H1 (cell line): ENCODE results near the gene MAST2. TPM values are rescaled to one million over a fixed set of nuclear protein-coding genes. Genes with fewer than 3 reads are reported as not detected.

Source experiments
- CTCF ChIA-PET: fragments of 300-600 bp; sonication (Branson Sonifier 250); formaldehyde crosslinking; loops from one replicate; lab custom pipeline; 2021; ENCODE audit not compliant: partially characterized antibody; lab: Charles Lee
- POLR2A ChIA-PET: fragments of 300-600 bp; sonication (Branson Sonifier 250); formaldehyde crosslinking; loops from one replicate; lab custom pipeline; 2021; ENCODE audit warnings: inconsistent platforms; ENCODE audit not compliant: partially characterized antibody; lab: Charles Lee
- DNase-seq, 2 experiments: peaks; one replicate each; pipeline versions ENCODE4 v3.0.0 to v3.0.0-alpha.2; 2010 to 2022; ENCODE audit warnings: low spot score in 2 of 2, low read depth in 1 of 2, mixed read lengths in 1 of 2
- FAIRE-seq: peaks from 2 replicates; lab custom pipeline; 2011; peaks lifted over from hg19 to GRCh38; lab: Jason Lieb, UNC
- H2AFZ ChIP-seq: 2 replicates; pipeline ENCODE4 v1.8.1; 2012; ENCODE audit warnings: low read length, inconsistent platforms
- H2AK5ac ChIP-seq: 2 replicates; pipeline ENCODE4 v1.6.1; 2013; ENCODE audit warnings: low read depth, low read length
- H2BK120ac ChIP-seq: replicated peaks from 2 replicates; pipeline ENCODE3; 2013; ENCODE audit warnings: low read depth, low read length, inconsistent platforms
- H2BK12ac ChIP-seq: 2 replicates; pipeline ENCODE4 v1.6.1; 2013; ENCODE audit warnings: low read depth, low read length
- H2BK15ac ChIP-seq: 2 replicates; pipeline ENCODE4 v1.6.1; 2013; ENCODE audit warnings: low read length
- H2BK20ac ChIP-seq: 2 replicates; pipeline ENCODE4 v1.6.1; 2013; ENCODE audit warnings: low read length
- H2BK5ac ChIP-seq: 2 replicates; pipeline ENCODE4 v1.6.1; 2013; ENCODE audit warnings: low read depth, low read length
- H3K14ac ChIP-seq: 2 replicates; pipeline ENCODE4 v1.6.1; 2013; ENCODE audit warnings: inconsistent platforms; ENCODE audit not compliant: insufficient read length
- H3K18ac ChIP-seq: 2 replicates; pipeline ENCODE4 v1.6.1; 2013; ENCODE audit warnings: low read length; ENCODE audit errors: extremely low read depth
- H3K23ac ChIP-seq: 2 replicates; pipeline ENCODE4 v1.6.1; 2013; ENCODE audit warnings: inconsistent platforms; ENCODE audit not compliant: insufficient read length
- H3K23me2 ChIP-seq: 2 replicates; pipeline ENCODE4 v1.6.1; 2013; ENCODE audit warnings: low read depth, low read length
- H3K27ac ChIP-seq: 2 replicates; pipeline ENCODE4 v1.6.1; 2011; ENCODE audit warnings: low read depth, low read length, inconsistent platforms
- H3K27me3 ChIP-seq, 4 experiments: replicated peaks in 1 of 4; 1 replicate in 1 of 4; 2 replicates in 3 of 4; pipeline versions ENCODE4 v1.6.1 to v1.8.1; 2011 to 2013; ENCODE audit warnings: low read length in 3 of 4, mild to moderate bottlenecking in 3 of 4, inconsistent platforms in 2 of 4, mixed read lengths in 2 of 4, moderate library complexity in 1 of 4; ENCODE audit not compliant: control insufficient read depth in 3 of 4, insufficient read depth in 3 of 4; ENCODE audit errors: extremely low read depth in 1 of 4
- H3K36me3 ChIP-seq, 4 experiments: 2 replicates each; pipeline versions ENCODE4 v1.6.1 to v1.8.1; 2011 to 2013; ENCODE audit warnings: mild to moderate bottlenecking in 4 of 4, low read length in 3 of 4, moderate library complexity in 2 of 4, control low read depth in 1 of 4, inconsistent platforms in 1 of 4; ENCODE audit not compliant: insufficient read depth in 4 of 4, control insufficient read depth in 2 of 4
- H3K4ac ChIP-seq: replicated peaks from 2 replicates; pipeline ENCODE3; 2013; ENCODE audit warnings: low read length, low read depth, mixed read lengths, inconsistent platforms; ENCODE audit not compliant: insufficient read length
- H3K4me1 ChIP-seq, 4 experiments: replicated peaks in 1 of 4; 1 replicate in 1 of 4; 2 replicates in 3 of 4; pipeline versions ENCODE4 v1.6.1 to v1.8.1; 2011 to 2013; ENCODE audit warnings: low read length in 3 of 4, inconsistent platforms in 2 of 4, mixed read lengths in 1 of 4; ENCODE audit not compliant: insufficient read depth in 4 of 4, control insufficient read depth in 3 of 4
- H3K4me2 ChIP-seq, 2 experiments: 2 replicates each; pipeline versions ENCODE4 v1.6.1 to v1.8.1; 2011 to 2013; ENCODE audit warnings: low read depth in 2 of 2, low read length in 2 of 2, control low read depth in 1 of 2, inconsistent platforms in 1 of 2, mild to moderate bottlenecking in 1 of 2; ENCODE audit not compliant: insufficient read depth in 1 of 2
- H3K4me3 ChIP-seq, 4 experiments: fragments of 200-600, 300-600 bp in 1 of 4; sonication (generic), shearing (Covaris generic), sonication (Bioruptor Twin) in 1 of 4; 2 replicates each; pipeline versions ENCODE4 v1.5.1 to v1.8.1; 2011 to 2016; ENCODE audit warnings: low read length in 4 of 4, low read depth in 3 of 4, control low read depth in 2 of 4, inconsistent platforms in 2 of 4, mild to moderate bottlenecking in 2 of 4, mixed read lengths in 1 of 4, moderate library complexity in 1 of 4; ENCODE audit not compliant: insufficient read depth in 2 of 4; ENCODE audit errors: extremely low read depth in 1 of 4
- H3K56ac ChIP-seq: replicated peaks from 2 replicates; pipeline ENCODE3; 2013; ENCODE audit warnings: low read depth, mild to moderate bottlenecking, mixed read lengths, low read length, inconsistent platforms; ENCODE audit not compliant: insufficient read length
- H3K79me1 ChIP-seq: 2 replicates; pipeline ENCODE4 v1.6.1; 2013; ENCODE audit warnings: low read depth, low read length, control low read depth
- H3K79me2 ChIP-seq, 2 experiments: 2 replicates each; pipeline versions ENCODE4 v1.6.1 to v1.8.1; 2012 to 2013; ENCODE audit warnings: low read length in 2 of 2, mild to moderate bottlenecking in 2 of 2, inconsistent platforms in 1 of 2; ENCODE audit not compliant: insufficient read depth in 2 of 2, control insufficient read depth in 1 of 2
- H3K9ac ChIP-seq, 4 experiments: replicated peaks in 1 of 4; 1 replicate in 1 of 4; 2 replicates in 3 of 4; pipeline versions ENCODE4 v1.6.1 to v1.8.1; 2011 to 2013; ENCODE audit warnings: low read depth in 3 of 4, low read length in 3 of 4, control low read depth in 2 of 4, mild to moderate bottlenecking in 2 of 4, moderate library complexity in 2 of 4, inconsistent platforms in 1 of 4; ENCODE audit errors: extremely low read depth in 1 of 4
- H3K9me3 ChIP-seq, 2 experiments: 2 replicates each; pipeline versions ENCODE4 v1.6.1 to v1.8.1; 2012 to 2013; ENCODE audit warnings: mild to moderate bottlenecking in 2 of 2, moderate library complexity in 2 of 2, control low read depth in 1 of 2, inconsistent platforms in 1 of 2, low read depth in 1 of 2, low read length in 1 of 2, mixed read lengths in 1 of 2; ENCODE audit not compliant: insufficient read depth in 2 of 2
- H4K20me1 ChIP-seq, 2 experiments: replicated peaks in 1 of 2; 2 replicates each; pipeline versions ENCODE3 to v1.8.1; 2011 to 2013; ENCODE audit warnings: inconsistent platforms in 2 of 2, low read length in 2 of 2, mild to moderate bottlenecking in 1 of 2; ENCODE audit not compliant: insufficient read depth in 2 of 2, control insufficient read depth in 1 of 2
- H4K5ac ChIP-seq: 2 replicates; pipeline ENCODE4 v1.6.1; 2013; ENCODE audit warnings: low read length, low read depth, mixed read lengths, inconsistent platforms; ENCODE audit not compliant: insufficient read length
- H4K8ac ChIP-seq: 2 replicates; pipeline ENCODE4 v1.8.0; 2013; ENCODE audit warnings: mild to moderate bottlenecking, moderate library complexity, low read length, inconsistent platforms; ENCODE audit not compliant: insufficient read depth; ENCODE audit errors: extremely low read depth
- H4K91ac ChIP-seq: replicated peaks from 2 replicates; pipeline ENCODE3; 2013; ENCODE audit warnings: low read length, mixed read lengths, inconsistent platforms; ENCODE audit not compliant: insufficient read length
- CHD1 ChIP-seq: IDR thresholded peaks from 2 replicates; pipeline ENCODE4 v1.6.1; 2012; ENCODE audit warnings: low read depth, low read length, improper control_type of control experiment
- EGR1 ChIP-seq: IDR thresholded peaks from 2 replicates; pipeline ENCODE4 v1.6.1; 2011; ENCODE audit warnings: low read depth, low read length, borderline replicate concordance
- GTF2F1 ChIP-seq: IDR thresholded peaks from 2 replicates; pipeline ENCODE4 v1.6.1; 2012; ENCODE audit warnings: low read depth, low read length, improper control_type of control experiment, borderline replicate concordance
- RFX5 ChIP-seq: IDR thresholded peaks from 2 replicates; pipeline ENCODE4 v1.6.1; 2011; ENCODE audit warnings: low read depth, low read length, improper control_type of control experiment, borderline replicate concordance
- SIN3A ChIP-seq, 2 experiments: IDR thresholded peaks in 1 of 2; conservative IDR thresholded peaks in 1 of 2; 2 replicates each; pipeline ENCODE4 v1.6.1; 2011 to 2012; ENCODE audit warnings: low read length in 2 of 2, improper control_type of control experiment in 1 of 2, low read depth in 1 of 2, mild to moderate bottlenecking in 1 of 2
- SP1 ChIP-seq: IDR thresholded peaks from 2 replicates; pipeline ENCODE4 v1.6.1; 2011; ENCODE audit warnings: low read depth, low read length
- SP4 ChIP-seq: IDR thresholded peaks from 2 replicates; pipeline ENCODE4 v1.6.1; 2012; ENCODE audit warnings: low read length, inconsistent platforms
- WGBS, 2 experiments: shearing (Covaris generic) in 1 of 2; methylation state at CpG; one replicate each; pipeline versions ENCODE4 v1.1.6 to v1.1.7; 2013 to 2015; ENCODE audit warnings: low lambda C conversion rate in 2 of 2, mixed read lengths in 2 of 2, inconsistent platforms in 1 of 2, low coverage in 1 of 2, missing lambda C conversion rate in 1 of 2; ENCODE audit not compliant: insufficient replicate concordance in 2 of 2, insufficient coverage in 1 of 2, insufficient read length in 1 of 2; ENCODE audit errors: extremely low coverage in 1 of 2, missing lambda C conversion rate in 1 of 2; 5-methylcytosine and 5-hydroxymethylcytosine counted together
- polyA plus RNA-seq, 7 experiments: library from polyadenylated mRNA; depleted of rRNA in 3 of 7; stranded (reverse) in 5 of 7; unstranded in 2 of 7; fragments of >200 nt in 5 of 7; fragments of 200-250 nt in 2 of 7; gene quantifications; 1 replicate in 5 of 7; 2 replicates in 1 of 7; 4 replicates in 1 of 7; pipeline versions ENCODE4 v1.2.1 to v1.2.3, GENCODE V29; 2011 to 2013; ENCODE audit warnings: missing spikeins in 2 of 7, mixed read lengths in 2 of 7
- total RNA-seq: library from RNA; stranded (reverse); fragmentation: NEBNext Ultra II Directional; extraction: Animal tissue kit (Norgen Biotek cat#: 25700); gene quantifications from 2 replicates; pipeline ENCODE4 v1.2.1, GENCODE V29; 2021
- TF ChIP-seq, protein P1 (sequence below): IDR thresholded peaks from 2 replicates; pipeline ENCODE4 v1.6.1; 2012; ENCODE audit warnings: inconsistent platforms

Gene MAST2
- total and polyA plus RNA-seq, 2 of the 8 experiments (the other 6 are each of a cell fraction or from before 2014, with no cell fraction given): 20.5 to 35.4 TPM

- Histone ChIP-seq H2AFZ (no peak overlapping the region), H3K27me3 (no peaks in the 10 kb centered on the region), H3K9ac (no peak overlapping the region), H2BK12ac (no peak overlapping the region), H3K4me1 (peaks cover 0 to 2% (median 0%) of the 10 kb centered on the region in 4 experiments; a peak in 1 of 7 replicates), H3K27ac (no peak overlapping the region), H4K20me1 (no peaks in the 10 kb centered on the region), H3K36me3 (no peaks in the 10 kb centered on the region), H4K5ac (no peak overlapping the region), H3K14ac (no peak overlapping the region), H3K9me3 (no peaks in the 10 kb centered on the region), H3K56ac (no peak overlapping the region), H2BK20ac (no peak overlapping the region), H3K4me2 (no peak overlapping the region), H3K79me1 (no peaks in the 10 kb centered on the region; the same call in 1 of the 2 replicates), H2BK120ac (no peak overlapping the region), H3K23ac (no peak overlapping the region), H4K8ac (no peak overlapping the region), H3K4ac (no peak overlapping the region), H2AK5ac (no peak overlapping the region), H2BK15ac (no peak overlapping the region), H2BK5ac (no peak overlapping the region), H3K18ac (no peak overlapping the region), H3K4me3 (no peak overlapping the region), H4K91ac (no peak overlapping the region), H3K79me2 (peaks cover 0 to 14% of the 10 kb centered on the region in 2 experiments; a peak in 2 of 4 replicates), H3K23me2 (no peaks in the 10 kb centered on the region)
- 71% methylated on average over 1 of the region's 1 CpG; no CpG with 5 or more reads in 1 of the 2 experiments for WGBS, 2 experiments
- no peak for TF ChIP-seq RFX5
- no peak for TF ChIP-seq EGR1
- no peak for TF ChIP-seq SP1
- TF ChIP-seq, protein P1, sequence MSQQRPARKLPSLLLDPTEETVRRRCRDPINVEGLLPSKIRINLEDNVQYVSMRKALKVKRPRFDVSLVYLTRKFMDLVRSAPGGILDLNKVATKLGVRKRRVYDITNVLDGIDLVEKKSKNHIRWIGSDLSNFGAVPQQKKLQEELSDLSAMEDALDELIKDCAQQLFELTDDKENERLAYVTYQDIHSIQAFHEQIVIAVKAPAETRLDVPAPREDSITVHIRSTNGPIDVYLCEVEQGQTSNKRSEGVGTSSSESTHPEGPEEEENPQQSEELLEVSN: no peak
- no peak for TF ChIP-seq SIN3A (conservative IDR thresholded peaks at IDR 0.05 in 1 of 2, IDR thresholded peaks at IDR 0.05 in 1 of 2; ENCODE audit: low read depth in 1 of 2, low read length in 2 of 2)
- TF ChIP-seq GTF2F1: no peak
- TF ChIP-seq CHD1: no peak
- TF ChIP-seq SP4: no peak
- no peak for FAIRE-seq
- CTCF ChIA-PET: interaction anchor here (0.6 kb wide), 1 partner anchor 280 kb away, joined by 3 read pairs; no protein-coding TSS in a partner anchor
- POLR2A ChIA-PET: interaction anchor here (1.2 kb wide), 1 partner anchor 189 kb away, joined by 3 read pairs; the partner anchor contains the start of gene PIK3R3
- DNase-seq: no peak
Observed at GRCh38 chr1:45943185-45943584, 139.8 kb downstream of the MAST2 start.
